Small intestine (tissue), 7 donors: Measurements from ENCODE around the gene C13orf42. TPM values are rescaled to one million over a fixed set of nuclear protein-coding genes. Genes with fewer than 3 reads are reported as not detected.
"Not testable (repeated sequence)": the region's sequence is repeated elsewhere in the genome, so short reads cannot be mapped to it uniquely, and the experiment has no call there.

Source experiments
- DNase-seq, 2 donors: peaks; one replicate each; pipeline versions ENCODE4 v3.0.0 to v3.0.0-alpha.2; 2013
- FAIRE-seq: peaks from 2 replicates; lab custom pipeline; 2012; peaks lifted over from hg19 to GRCh38; lab: Jason Lieb, UNC
- H3K27ac ChIP-seq, 3 donors: one replicate each; pipeline ENCODE4 v1.5.1; 2013; ENCODE audit warnings: low read length in 2 of 3, mild to moderate bottlenecking in 2 of 3, control low read depth in 1 of 3, inconsistent platforms in 1 of 3, low read depth in 1 of 3, moderate library complexity in 1 of 3
- H3K27me3 ChIP-seq, 3 donors: one replicate each; pipeline ENCODE4 v1.6.1; 2013; ENCODE audit warnings: low read length in 3 of 3, inconsistent platforms in 1 of 3; ENCODE audit not compliant: control insufficient read depth in 3 of 3, insufficient read depth in 3 of 3
- H3K36me3 ChIP-seq, 3 donors: one replicate each; pipeline ENCODE4 v1.6.1; 2013; ENCODE audit warnings: low read length in 3 of 3, inconsistent platforms in 1 of 3, low read depth in 1 of 3, mild to moderate bottlenecking in 1 of 3, moderate library complexity in 1 of 3; ENCODE audit not compliant: control insufficient read depth in 3 of 3, insufficient read depth in 2 of 3
- H3K4me1 ChIP-seq, 3 donors: one replicate each; pipeline ENCODE4 v1.6.1; 2013; ENCODE audit warnings: low read length in 2 of 3, inconsistent platforms in 1 of 3, low read depth in 1 of 3, mild to moderate bottlenecking in 1 of 3, moderate library complexity in 1 of 3; ENCODE audit not compliant: control insufficient read depth in 3 of 3, insufficient read depth in 2 of 3
- H3K4me3 ChIP-seq, 3 donors: one replicate each; pipeline ENCODE4 v1.5.1; 2013; ENCODE audit warnings: low read length in 3 of 3, control low read depth in 1 of 3, inconsistent platforms in 1 of 3, low read depth in 1 of 3, mild to moderate bottlenecking in 1 of 3, moderate library complexity in 1 of 3
- H3K9me3 ChIP-seq, 2 donors: one replicate each; pipeline ENCODE4 v1.6.1; 2013; ENCODE audit warnings: low read depth in 1 of 2, low read length in 1 of 2; ENCODE audit not compliant: control insufficient read depth in 2 of 2, insufficient read depth in 1 of 2
- WGBS, 3 donors: extraction: QIAGEN DNeasy Blood & Tissue Kit; methylation state at CpG; one replicate each; pipeline ENCODE4 v1.1.7; 2013; 5-methylcytosine and 5-hydroxymethylcytosine counted together
- polyA plus RNA-seq, 4 donors: library from polyadenylated mRNA; stranded (reverse) in 3 of 4; unstranded in 1 of 4; fragments of 200-250 nt in 3 of 4; fragments of 120-200 nt in 1 of 4; gene quantifications; one replicate each; pipeline versions ENCODE4 v1.2.1 to v1.2.3, GENCODE V29; 2013
- donor health status: healthy with polysubstance abuse.
- donor health status: control.
- donor health status: control.
- donor health status: Bipolar disorder and iron deficiency.
- donor health status: healthy.

Gene C13orf42
- polyA plus RNA-seq, 4 donors, result not detected

DNA sequence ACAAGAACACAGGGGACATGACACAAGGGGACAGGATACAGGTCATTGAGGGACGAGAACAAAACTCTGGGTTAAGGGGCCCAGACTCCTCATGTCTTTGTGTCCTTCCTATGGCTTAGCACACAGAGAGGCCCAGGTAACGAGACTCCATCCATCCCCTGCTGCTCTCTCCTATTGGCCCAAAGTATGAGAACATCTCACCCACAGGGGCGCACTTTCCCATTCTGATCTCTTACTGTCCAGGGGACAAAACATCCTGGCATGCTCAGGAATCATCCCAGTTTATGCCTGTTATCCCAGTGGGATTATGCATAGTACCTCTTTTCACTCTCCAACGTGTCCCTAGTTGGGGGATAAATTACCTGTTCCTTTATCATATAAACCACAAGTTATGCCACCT lies 19.2 kb downstream of the C13orf42 start:
- DNase-seq, result no peak
- 68 to 84% (median 70%) methylated on average over 4 of the region's 4 CpGs for WGBS, 3 donors
- Histone ChIP-seq H3K27me3 (peaks cover 0 to 2% (median 0%) of the 10 kb centered on the region in 3 donors), H3K4me1 (no peaks in the 10 kb centered on the region), H3K36me3 (no peaks in the 10 kb centered on the region), H3K4me3 (no peak overlapping the region), H3K27ac (no peak overlapping the region), H3K9me3 (no peaks in the 10 kb centered on the region)
- FAIRE-seq, result no peak

DNA sequence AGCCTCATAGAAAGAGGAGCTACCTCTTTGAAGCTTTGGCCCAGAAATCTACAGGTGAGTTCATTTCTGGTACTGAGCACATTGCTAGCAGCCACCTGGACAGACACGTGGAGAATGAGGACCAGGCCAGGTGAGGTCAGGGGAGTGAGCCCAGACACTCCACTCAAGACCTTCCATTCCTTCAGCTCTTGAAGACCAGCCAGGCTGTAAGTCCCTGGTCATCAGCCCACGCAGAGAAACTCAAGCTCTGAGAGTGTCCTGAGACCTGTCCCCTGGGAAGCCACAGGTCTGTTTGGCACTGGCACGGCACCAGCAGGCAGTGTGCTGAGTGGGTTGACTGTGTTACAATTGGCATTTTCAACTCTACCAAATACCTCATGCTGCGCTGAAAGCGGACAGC lies 27.4 kb downstream of the C13orf42 start:
- Histone ChIP-seq H3K27ac (no peak overlapping the region), H3K9me3 (peaks cover 0 to 2% of the 10 kb centered on the region in 2 donors), H3K27me3 (peaks cover 0 to 2% (median 0%) of the 10 kb centered on the region in 3 donors), H3K4me1 (no peaks in the 10 kb centered on the region), H3K4me3 (no peak overlapping the region), H3K36me3 (no peaks in the 10 kb centered on the region)
- FAIRE-seq (no peak), DNase-seq (no peak)
- 85 to 91% (median 86%) methylated on average over 5 of the region's 5 CpGs for WGBS, 3 donors

DNA sequence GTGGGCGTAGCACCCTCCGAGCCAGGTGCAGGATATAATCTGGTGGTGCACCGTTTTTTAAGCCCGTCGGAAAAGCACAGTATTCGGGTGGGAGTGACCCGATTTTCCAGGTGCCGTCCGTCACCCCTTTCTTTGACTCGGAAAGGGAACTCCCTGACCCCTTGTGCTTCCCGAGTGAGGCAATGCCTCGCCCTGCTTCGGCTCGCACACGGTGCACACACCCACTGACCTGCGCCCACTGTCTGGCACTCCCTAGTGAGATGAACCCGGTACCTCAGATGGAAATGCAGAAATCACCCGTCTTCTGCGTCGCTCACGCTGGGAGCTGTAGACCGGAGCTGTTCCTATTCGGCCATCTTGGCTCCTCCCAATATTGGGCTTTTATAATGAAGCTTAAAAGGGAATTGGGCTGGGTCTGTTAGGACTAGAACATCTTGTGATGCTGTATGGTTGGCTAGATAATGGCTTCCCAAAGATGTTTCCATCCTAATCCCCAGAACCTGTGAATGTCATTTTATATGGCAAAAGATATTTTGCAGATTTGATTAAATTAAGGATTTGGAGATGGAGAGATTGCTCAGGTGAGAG lies 30.5 kb downstream of the C13orf42 start:
- not testable (repeated sequence) for DNase-seq, H3K4me3 ChIP-seq, H3K9me3 ChIP-seq, H3K4me1 ChIP-seq, FAIRE-seq, H3K27me3 ChIP-seq, H3K36me3 ChIP-seq, H3K27ac ChIP-seq
- 78 to 88% (median 85%) methylated on average over 4 to 12 of the region's 23 CpGs for WGBS, 3 donors

DNA sequence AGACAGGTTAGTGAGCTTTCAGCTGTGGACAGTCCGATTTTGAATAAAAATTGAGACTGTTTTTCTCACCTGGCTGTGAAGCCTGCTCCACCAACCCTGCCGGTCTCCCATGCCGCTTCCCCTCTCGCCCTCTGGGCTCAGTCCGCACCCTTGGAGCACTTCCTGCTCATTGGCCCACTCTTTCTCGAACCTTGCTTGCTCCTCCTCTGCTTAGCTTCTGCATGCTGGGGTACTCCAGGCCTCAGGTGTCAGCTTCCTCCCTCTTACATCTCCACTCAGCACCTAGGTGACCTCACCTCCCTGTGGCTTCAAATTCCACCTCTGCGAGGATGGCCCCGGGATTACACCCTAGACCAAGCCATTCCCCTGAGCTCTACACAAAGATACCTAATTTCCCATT lies 39.6 kb downstream of the C13orf42 start:
- no peak overlapping the region for H3K4me3 ChIP-seq
- no peaks in the 10 kb centered on the region for H3K9me3 ChIP-seq
- no peak for FAIRE-seq
- no peaks in the 10 kb centered on the region for H3K27me3 ChIP-seq
- 83 to 88% (median 83%) methylated on average over 8 of the region's 8 CpGs for WGBS, 3 donors
- no peaks in the 10 kb centered on the region for H3K4me1 ChIP-seq
- no peak overlapping the region for H3K27ac ChIP-seq
- no peak for DNase-seq
- H3K36me3 ChIP-seq, result no peaks in the 10 kb centered on the region

DNA sequence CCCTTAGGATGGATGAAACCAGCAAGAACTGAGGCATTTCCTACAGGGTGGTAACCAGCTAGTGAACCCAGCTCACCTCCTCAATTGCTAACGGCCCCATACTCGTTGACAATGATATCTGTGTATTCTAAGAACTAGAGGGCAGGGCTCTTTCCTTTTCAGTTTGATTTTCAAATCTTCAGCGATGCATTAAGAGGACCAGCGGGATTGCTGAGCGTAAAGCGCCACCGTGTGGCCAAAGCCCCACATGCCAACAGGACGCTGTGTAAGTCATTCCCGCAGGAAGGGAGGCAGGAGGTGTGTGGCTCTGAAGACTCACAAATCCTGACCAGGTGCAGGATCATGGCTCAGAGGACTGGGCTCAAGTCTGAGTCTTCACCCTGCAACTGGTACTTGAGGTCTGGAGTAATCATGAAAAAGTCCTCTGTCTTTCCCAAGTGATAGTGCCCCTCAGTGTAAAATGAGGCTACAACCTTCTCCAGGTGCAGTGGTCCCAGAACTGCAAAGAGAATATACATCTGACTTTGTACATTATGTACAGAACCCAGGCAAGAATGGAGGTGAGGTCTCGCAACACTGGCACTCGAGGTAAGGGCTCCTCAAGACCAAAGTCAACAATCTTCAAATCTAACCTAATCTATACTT lies 40.9 kb downstream of the C13orf42 start:
- Histone ChIP-seq H3K4me1 (no peaks in the 10 kb centered on the region), H3K4me3 (no peak overlapping the region), H3K36me3 (no peaks in the 10 kb centered on the region), H3K27ac (no peak overlapping the region), H3K27me3 (no peaks in the 10 kb centered on the region), H3K9me3 (no peaks in the 10 kb centered on the region)
- peak; percentile 66 to 88 for DNase-seq
- FAIRE-seq, result no peak
- 1 to 11% (median 5%) methylated on average over 11 of the region's 11 CpGs for WGBS, 3 donors

DNA sequence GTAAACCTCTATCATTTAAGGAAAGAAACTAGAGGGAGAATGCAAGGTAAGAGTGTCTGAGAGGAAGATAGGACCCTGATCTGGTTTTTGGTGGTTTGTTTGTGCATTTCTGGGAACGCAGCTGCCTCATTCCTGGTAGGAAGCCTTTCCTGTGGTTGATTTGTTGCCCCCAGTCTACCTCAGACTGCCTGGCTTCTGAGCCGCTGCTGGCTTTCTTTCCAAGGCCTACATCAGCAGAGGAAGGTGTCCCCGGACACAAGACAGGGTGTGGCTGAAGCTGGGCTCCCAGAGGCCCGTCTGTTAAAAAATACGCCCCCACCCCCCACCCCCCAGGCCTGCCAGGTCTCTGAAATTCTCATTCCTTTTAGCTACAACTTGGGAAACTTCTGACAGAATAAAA lies 42.6 kb downstream of the C13orf42 start:
- DNase-seq (no peak), FAIRE-seq (no peak)
- H3K4me3 ChIP-seq, result no peak overlapping the region
- 65 to 73% (median 69%) methylated on average over 5 of the region's 5 CpGs for WGBS, 3 donors
- no peaks in the 10 kb centered on the region for H3K36me3 ChIP-seq
- H3K9me3 ChIP-seq, result no peaks in the 10 kb centered on the region
- H3K27me3 ChIP-seq, result no peaks in the 10 kb centered on the region
- H3K27ac ChIP-seq, result no peak overlapping the region
- no peaks in the 10 kb centered on the region for H3K4me1 ChIP-seq

DNA sequence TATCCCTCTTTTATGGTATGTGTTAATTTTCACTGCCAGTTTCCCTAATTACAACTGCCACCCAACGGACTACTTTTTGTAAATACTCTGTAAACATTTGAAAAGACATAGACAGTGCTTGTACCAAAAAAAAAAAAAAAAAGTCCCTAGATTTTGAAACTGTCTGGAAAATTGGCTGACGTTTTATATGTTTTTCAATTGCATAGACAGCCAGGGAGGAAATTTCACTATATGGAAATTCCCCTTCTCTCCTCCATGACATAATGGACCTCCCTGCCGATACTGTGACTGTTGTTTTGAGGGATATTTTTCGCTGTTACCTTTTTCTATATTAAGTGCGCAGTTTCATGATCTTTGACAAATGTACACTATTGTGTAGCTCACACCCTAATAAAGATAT lies 43.4 kb downstream of the C13orf42 start:
- Histone ChIP-seq H3K9me3 (no peaks in the 10 kb centered on the region), H3K27me3 (no peaks in the 10 kb centered on the region), H3K27ac (no peak overlapping the region), H3K4me3 (no peak overlapping the region), H3K4me1 (no peaks in the 10 kb centered on the region), H3K36me3 (no peaks in the 10 kb centered on the region)
- no peak for DNase-seq
- no peak for FAIRE-seq
- 63 to 74% (median 67%) methylated on average over 5 of the region's 5 CpGs for WGBS, 3 donors

DNA sequence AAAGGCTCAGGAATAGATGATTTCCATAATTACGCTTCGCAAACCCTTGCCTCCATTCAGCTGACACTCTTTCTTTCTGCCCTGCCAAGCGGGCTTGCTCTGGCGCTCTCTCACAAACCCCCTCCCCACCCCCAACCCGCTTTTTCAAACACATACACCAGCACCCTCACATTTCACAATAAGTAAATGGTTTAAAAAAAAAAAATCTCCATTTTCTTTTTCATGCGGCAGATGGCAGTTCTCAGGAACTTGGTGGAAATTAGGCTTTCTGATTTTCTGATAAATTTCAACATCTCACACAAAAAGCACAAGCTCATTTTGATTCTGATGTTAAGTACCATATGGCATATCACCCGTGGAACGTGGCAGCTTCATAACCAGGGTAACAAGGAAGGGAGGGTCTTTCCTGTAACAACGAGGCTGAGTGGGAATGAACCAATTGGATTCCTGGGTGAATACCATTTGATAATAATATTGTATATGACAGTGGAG lies 43.8 kb downstream of the C13orf42 start:
- H3K4me1 ChIP-seq, result no peaks in the 10 kb centered on the region
- H3K4me3 ChIP-seq, result no peak overlapping the region
- FAIRE-seq (no peak), DNase-seq (no peak)
- H3K36me3 ChIP-seq, result no peaks in the 10 kb centered on the region
- H3K27ac ChIP-seq, result no peak overlapping the region
- 61 to 66% (median 65%) methylated on average over 9 of the region's 9 CpGs for WGBS, 3 donors
- no peaks in the 10 kb centered on the region for H3K9me3 ChIP-seq
- no peaks in the 10 kb centered on the region for H3K27me3 ChIP-seq
